Activated CD4-positive, alpha-beta T cell treated with anti-CD3 and anti-CD28 coated beads, Interleukin-2, Interleukin-4, amounts not matched to agents 100 ng/mL and 50 ng/mL, durations not matched to agents 16 hours and 8 hours (primary cell): Measurements from ENCODE around the gene PNRC1.
"Not testable (repeated sequence)": the region's sequence is repeated elsewhere in the genome, so short reads cannot be mapped to it uniquely, and the experiment has no call there.

ENCODE experiments used
- DNase-seq: peaks from one replicate; pipeline ENCODE4 v3.0.0-alpha.2; 2020; ENCODE audit warnings: low spot score

PNRC1 gene

GRCh38 chr6:89059227-89059626 is 21.3 kb upstream of the PNRC1 start:
- DNase-seq: no peak

DNA sequence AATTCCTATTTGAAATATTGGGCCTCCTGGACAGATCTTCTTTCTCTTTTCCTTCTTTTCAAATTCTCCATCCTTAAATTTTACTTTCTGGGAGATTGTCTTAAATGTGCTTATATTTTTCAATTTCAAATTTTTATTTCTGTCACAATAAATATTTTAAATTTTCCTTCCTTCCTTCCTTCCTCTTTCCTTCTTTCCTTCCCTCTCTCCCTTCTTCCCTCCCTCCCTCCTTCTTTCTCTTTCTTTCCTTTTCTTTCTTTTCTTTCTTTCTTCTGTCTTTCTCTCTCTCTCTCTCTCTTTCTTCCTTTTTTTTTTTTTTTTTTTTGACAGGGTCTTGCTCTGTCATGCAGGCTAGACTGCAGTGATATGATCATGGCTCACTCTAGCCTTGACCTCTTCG is 16.7 kb upstream of the PNRC1 start:
- DNase-seq: no peak

DNA sequence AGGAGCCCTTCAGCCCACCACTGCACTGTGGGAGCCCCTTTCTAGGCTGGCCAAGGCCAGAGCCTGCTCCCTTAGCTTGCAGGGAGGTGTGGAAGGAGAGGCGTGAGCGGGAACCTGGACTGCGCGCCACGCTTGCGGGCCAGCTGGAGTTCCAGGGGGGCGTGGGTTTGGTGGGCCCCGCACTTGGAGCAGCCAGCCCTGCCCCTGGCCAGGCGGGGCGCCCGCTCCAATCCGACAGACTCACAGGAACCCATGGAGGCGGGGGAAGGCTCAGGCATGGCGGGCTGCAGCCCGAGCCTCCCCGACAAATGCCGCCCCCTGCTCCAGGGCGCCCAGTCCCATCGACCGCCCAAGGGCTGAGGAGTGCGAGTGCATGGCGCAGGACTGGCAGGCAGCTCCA is 15.6 kb upstream of the PNRC1 start:
- not testable (repeated sequence) for DNase-seq

DNA sequence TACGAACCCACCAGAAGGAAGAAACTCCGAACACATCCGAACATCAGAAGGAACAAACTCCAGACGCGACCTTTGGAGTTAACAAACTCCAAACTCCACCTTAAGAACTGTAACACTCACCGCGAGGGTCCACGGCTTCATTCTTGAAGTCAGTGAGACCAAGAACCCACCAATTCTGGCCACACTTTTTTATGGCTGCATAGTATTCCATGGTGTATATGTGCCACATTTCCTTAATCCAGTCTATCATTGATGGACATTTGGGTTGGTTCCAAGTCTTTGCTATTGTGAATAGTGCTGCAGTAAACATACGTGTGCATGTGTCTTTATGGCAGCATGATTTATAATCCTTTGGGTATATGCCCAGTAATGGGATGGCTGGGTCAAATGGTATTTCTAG is 14.4 kb upstream of the PNRC1 start:
- DNase-seq: not testable (repeated sequence)

- no peak for DNase-seq
Observed at GRCh38 chr6:89066940-89067646, 13.5 kb upstream of the PNRC1 start.

- DNase-seq: no peak
Observed at GRCh38 chr6:89067796-89068195, 12.8 kb upstream of the PNRC1 start.

DNA sequence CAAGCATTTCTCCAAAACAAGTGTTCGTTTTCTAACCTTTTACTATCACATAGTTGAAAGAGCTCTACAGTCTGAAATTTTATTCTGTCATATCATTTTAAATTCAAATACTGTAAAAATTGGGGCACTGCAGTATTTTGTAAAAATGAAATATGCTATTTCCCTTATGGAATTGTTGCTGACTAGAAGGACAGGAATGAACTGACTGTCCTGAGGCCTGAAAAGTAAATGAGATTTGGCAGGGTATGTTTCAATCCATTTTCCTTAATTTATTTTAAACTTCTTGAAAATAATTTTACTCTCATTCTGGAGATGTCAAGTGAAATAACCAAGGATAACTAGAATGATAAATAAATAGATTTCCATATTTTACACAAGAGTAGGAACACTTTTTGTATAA is 11.9 kb upstream of the PNRC1 start:
- DNase-seq: no peak

GRCh38 chr6:89069536-89070163 is 10.9 kb upstream of the PNRC1 start:
- DNase-seq: no peak

DNA sequence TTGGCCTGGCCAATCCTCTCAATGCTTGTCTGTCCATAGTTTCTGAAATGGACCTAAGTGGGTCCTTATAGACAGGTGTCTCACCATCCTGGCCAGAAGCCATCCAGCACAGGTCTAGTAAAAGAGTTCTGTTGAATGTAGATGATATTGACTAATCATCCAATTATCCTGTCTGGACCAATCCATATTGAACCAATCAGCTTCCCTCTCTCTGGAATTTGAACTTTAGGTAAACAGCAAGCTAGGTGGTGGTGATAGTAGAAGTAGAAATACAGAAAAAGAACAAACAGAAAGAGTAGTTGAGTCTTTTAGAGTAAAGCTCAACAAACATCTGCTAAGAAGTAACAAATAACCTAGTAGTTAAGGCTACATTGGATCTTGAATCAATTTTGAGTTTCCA is 9.5 kb upstream of the PNRC1 start:
- no peak for DNase-seq

GRCh38 chr6:89073014-89073620 is 7.4 kb upstream of the PNRC1 start:
- DNase-seq: no peak

- DNase-seq: no peak
Observed at GRCh38 chr6:89073840-89074239, 6.7 kb upstream of the PNRC1 start.

- peak; percentile 51 for DNase-seq
Observed at GRCh38 chr6:89079511-89080234, 878 bp upstream of the PNRC1 start.

GRCh38 chr6:89081129-89081422 is 525 bp downstream of the PNRC1 start:
- no peak for DNase-seq

DNA sequence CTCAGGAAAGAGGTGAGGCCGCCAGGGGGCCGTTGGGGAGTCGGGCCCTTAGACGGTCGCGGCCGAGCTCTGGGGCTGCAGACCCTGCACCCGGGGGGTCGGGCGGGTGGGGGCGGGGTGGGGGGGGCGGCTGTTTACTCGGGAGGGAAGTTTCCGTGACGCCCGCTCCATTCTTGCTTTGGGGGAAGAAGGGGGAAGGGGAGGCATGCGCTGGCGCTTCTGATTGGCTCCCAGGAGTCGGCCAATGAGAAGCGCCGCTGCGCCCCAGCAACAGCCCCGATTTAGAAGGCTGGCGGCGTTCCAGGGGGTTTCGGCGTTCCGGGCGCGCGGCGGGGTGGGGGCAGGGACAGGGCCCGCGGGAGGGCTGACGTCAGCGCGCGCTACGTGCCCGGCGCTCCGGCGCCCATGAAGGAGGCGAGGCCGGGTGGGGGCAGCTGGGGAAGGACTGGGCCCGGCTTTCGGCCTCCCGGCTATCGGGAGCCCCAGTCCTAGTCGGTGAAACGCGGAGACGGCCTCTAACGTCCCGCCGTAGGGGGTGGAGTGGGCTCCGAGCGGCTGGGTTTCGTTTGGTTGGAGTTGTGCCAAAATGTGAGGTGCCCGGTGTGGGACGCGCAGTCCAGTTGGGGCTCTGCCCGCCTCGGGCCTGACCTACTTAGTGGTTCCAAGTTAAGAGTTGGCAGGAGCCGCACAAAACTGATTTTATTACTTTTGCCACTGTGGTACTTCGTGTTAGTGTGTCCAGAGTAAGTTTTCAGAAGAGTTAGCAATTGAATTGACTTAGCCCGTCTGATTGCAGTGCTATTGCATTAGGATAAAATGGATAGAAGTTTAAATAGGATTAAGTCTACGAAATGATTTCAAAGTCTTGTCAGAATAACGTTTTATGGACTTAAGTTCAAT is 1.1 kb downstream of the PNRC1 start:
- peak; percentile 96 for DNase-seq

DNA sequence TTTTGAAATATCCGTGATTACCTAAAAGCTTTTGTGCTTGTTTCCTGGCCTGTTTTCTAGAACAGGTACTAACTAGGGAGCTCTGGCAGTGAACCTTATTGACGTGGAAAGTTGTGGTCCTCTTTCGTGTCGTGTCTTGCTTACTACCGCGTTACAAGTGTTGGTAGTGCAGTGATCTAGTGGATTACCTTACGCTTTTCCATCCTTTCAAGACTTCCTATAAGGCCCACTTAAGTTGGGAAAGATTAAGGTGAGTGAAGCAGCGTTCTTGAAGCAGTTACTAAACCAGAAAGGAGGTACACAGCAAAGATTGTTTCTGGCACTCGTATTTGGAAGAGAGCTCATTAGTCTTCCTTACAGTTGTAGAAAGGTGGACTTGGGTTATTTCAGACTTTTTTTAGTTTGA is 1.9 kb downstream of the PNRC1 start:
- peak; percentile 26 for DNase-seq

DNA sequence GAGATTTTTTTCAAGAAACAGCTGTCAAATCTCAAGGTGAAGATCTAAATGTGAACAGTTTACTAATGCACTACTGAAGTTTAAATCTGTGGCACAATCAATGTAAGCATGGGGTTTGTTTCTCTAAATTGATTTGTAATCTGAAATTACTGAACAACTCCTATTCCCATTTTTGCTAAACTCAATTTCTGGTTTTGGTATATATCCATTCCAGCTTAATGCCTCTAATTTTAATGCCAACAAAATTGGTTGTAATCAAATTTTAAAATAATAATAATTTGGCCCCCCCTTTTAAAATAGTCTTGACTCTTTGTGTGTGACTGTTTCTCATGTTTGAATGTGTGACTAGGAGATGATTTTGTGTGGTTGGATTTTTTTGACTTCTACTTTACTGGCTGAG is 4.0 kb downstream of the PNRC1 start:
- no peak for DNase-seq

GRCh38 chr6:89084954-89085353 is 4.4 kb downstream of the PNRC1 start:
- no peak for DNase-seq

- DNase-seq: no peak
Observed at GRCh38 chr6:89085409-89086205, 5.1 kb downstream of the PNRC1 start.

DNA sequence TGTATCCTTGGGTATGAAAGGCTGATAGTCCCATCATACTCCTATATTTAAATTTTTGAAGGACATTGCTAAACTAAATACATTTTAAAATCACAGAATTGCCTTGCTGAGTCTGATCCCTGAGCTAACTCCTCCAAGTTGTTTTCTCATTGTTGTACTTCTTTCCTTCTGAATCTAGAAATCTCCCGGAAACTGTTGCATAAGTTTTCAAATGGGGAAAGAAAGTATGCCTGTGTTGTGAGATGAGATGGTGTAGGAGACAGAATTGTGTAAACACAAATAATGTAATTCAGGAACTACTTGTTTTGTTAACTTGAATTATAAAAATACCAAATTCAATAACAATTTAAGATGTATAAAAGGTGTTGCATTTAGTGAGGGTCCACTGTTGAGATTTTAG is 7.3 kb downstream of the PNRC1 start:
- no peak for DNase-seq

DNA sequence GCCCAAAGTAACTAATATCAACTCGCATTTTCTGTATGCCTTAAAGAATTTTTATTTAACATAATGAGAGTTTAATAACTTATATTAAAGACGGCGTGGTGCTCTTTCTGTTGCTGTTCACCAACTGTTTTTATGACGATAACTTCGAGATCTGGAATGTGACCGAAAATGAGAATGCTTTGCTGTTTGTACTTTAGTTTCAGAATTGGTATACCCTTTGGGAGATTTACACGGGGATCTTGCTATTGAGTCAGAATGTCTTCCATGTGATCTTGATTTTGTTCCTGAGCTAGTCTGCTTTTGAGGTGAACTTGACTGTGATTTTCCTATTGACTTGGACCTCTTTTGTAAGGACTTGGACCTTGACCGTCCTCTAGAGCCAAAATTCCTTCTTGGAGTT is 17.9 kb downstream of the PNRC1 start:
- DNase-seq: peak; percentile 81

GRCh38 chr6:89100114-89100513 is 19.6 kb downstream of the PNRC1 start:
- DNase-seq: no peak
